LNCaP clone FGC (cell line): Measurements from ENCODE around the gene UBE2G1.
"Not testable (repeated sequence)": the region's sequence is repeated elsewhere in the genome, so short reads cannot be mapped to it uniquely, and the experiment has no call there.

ENCODE experiments used
- DNase-seq: peaks from one replicate; pipeline ENCODE4 v3.0.0-alpha.2; 2011; ENCODE audit warnings: low read depth
- H3K4me3 ChIP-seq: 2 replicates; pipeline ENCODE4 v1.5.1; 2011; ENCODE audit warnings: mild to moderate bottlenecking, low read depth, low read length, control low read depth
- CTCF ChIP-seq: IDR thresholded peaks from 2 replicates; pipeline ENCODE4 v1.5.1; 2012; ENCODE audit warnings: mild to moderate bottlenecking; ENCODE audit not compliant: control insufficient read depth, insufficient read depth; ENCODE audit errors: extremely low read depth

The UBE2G1 gene

DNA sequence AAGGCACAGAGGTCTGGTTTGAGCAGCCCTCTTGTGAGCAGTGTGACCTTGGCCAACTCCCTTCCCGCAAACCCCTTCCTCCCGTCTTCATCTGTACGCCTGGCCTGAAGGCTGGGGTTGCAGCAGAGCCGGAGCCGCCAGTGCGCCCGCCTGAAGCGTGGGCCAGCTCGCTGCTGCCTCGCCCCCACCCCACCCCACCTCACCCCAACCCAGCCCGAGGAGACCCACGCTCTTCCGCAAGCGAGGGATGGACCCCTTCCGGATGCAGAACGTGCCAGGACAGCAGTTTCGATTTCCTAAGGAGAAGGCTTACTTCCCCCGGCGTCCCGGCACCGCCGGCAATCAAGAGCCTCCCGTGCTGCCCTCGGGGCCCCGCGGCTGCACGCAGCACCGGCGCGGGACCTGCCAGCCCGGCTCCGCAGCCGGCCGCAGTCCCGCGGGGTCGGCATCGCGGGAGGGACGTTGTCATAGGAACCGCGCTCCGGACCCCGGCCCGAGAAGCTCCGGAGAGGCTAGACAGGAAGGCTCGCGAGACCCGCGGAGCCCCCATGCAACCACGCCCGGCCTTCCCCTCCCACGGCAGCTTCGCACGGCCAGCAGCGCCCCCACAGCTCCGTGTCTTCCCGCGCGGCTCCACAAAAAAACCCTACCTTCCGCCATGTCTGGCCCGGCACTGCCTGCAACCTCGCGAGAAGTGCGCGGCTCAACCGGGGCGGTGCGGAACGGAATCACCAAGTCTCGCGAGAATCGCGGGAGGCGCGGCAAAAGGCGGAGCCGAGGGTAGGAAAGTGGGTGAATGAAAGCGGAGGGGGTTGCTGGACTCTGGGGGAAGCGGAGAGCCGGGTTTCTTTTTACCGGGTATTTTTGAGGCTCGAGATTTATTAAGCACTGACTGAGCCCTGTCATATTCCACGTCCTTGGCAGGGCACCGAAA lies 102.9 kb downstream of the UBE2G1 start, which contains the start of gene ANKFY1:
Gene ANKFY1, minus strand, starts transcription at position 698 of the 934 bp plus-strand sequence. Its CDS starts 38 bp downstream, at position 660.
- H3K4me3 ChIP-seq = peak within 1 kb of the TSS; percentile 74
- DNase-seq = peak; percentile 65
- TF ChIP-seq CTCF = no peak; the same call in 1 of the 2 replicates

DNA sequence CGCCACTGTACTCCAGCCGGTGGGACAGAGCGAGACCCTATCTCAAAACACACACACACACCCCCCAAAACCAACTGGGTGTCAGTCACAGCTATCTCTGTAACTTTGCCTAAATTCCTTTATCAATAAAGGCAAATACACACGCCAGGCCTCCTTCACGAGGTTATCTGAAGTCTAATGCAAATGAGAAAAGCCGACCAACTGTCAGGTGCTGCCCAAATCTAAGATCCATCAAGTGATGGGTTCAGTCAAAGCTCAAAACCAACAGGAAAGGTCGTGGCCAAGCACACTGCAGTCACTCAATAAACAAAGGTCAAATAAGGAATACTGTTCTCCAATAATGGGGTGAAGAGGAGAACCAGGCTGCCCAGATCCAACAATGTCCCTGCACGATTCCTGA lies 103.8 kb downstream of the UBE2G1 start:
- peak overlapping the region; percentile 74 for H3K4me3 ChIP-seq
- no peak for TF ChIP-seq CTCF
- DNase-seq = no peak

GRCh38 chr17:4261452-4261851 lies 105.0 kb downstream of the UBE2G1 start:
- no peak for DNase-seq
- no peak overlapping the region for H3K4me3 ChIP-seq
- no peak for TF ChIP-seq CTCF

DNA sequence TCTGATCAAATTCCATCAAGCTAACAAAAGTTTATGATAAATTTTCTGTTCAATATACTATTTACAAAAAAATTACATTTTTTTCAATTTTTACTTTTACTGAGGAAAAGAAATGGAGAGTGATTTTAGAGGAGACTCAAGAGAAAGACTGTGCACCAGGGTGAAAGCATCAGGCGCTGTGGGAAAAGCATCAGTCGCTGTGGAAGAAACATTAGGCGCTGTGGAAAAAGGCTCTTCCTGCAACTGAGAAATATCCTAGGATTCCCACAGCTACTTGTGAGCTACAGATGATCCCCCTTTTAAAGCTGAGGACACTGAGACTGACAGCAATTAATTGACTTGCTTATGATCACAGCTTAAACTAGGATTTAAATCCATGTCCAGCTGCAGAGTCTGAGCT lies 107.6 kb downstream of the UBE2G1 start:
- no peak for TF ChIP-seq CTCF
- no peak overlapping the region for H3K4me3 ChIP-seq
- no peak for DNase-seq

DNA sequence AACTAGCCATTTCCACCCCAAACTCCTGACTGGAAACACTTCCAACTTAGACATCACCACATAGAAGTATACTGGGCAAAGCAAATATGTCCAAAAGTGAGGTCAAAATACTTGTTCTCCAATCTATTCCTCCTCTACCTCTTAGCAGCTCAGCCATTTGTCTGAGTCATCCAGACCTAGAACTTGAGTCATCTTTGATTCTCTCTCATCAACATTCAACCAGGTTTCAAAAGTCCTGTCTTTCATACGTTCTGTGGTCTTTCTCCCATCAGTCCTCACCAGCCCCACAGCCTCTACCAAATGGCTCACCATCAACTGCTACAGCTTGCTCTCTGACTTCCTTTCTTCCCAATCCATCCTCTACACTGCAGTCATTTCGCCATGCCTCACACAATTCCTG lies 109.5 kb downstream of the UBE2G1 start:
- no peak for TF ChIP-seq CTCF
- no peak for DNase-seq
- no peak overlapping the region for H3K4me3 ChIP-seq

- not testable (repeated sequence) for DNase-seq
These were observed 111.2 kb downstream of the UBE2G1 start for GRCh38 chr17:4255271-4255670.

GRCh38 chr17:4250887-4251286 lies 115.6 kb downstream of the UBE2G1 start:
- no peak overlapping the region for H3K4me3 ChIP-seq
- no peak for DNase-seq
- no peak for TF ChIP-seq CTCF

More at GRCh38 chr17:4255271-4255670, 111.2 kb downstream of the UBE2G1 start:
- not testable (repeated sequence) for H3K4me3 ChIP-seq
